CD8-positive, alpha-beta memory T cell (primary cell): ENCODE data around the gene CRYBG3. TPM values are rescaled to one million over a fixed set of nuclear protein-coding genes. Genes with fewer than 3 reads are reported as not detected.

ENCODE experiments used
- CTCF ChIA-PET: fragments of 350-600 bp; sonication (Branson Sonifier 250); formaldehyde crosslinking; loops from one replicate; lab custom pipeline; 2021; ENCODE audit warnings: antibody characterized with exemption; lab: Charles Lee
- POLR2A ChIA-PET: fragments of 350-600 bp; sonication (Branson Sonifier 250); formaldehyde crosslinking; loops from one replicate; lab custom pipeline; 2021; ENCODE audit warnings: antibody characterized with exemption; lab: Charles Lee
- DNase-seq, 5 donors: peaks; one replicate each; pipeline versions ENCODE4 v3.0.0 to v3.0.0-alpha.2; 2020 to 2022; ENCODE audit warnings: mixed read lengths in 1 of 5
- H3K27ac ChIP-seq: one replicate; pipeline ENCODE4 v1.7.0; 2013; ENCODE audit warnings: low read depth, mild to moderate bottlenecking, low read length, moderate library complexity
- H3K27me3 ChIP-seq: 2 replicates; pipeline ENCODE4 v1.7.0; 2013; ENCODE audit warnings: low read length, mild to moderate bottlenecking; ENCODE audit not compliant: insufficient read depth, poor library complexity, severe bottlenecking
- H3K36me3 ChIP-seq: 2 replicates; pipeline ENCODE4 v1.7.0; 2013; ENCODE audit warnings: mild to moderate bottlenecking, low read length, moderate library complexity; ENCODE audit not compliant: insufficient read depth
- H3K4me1 ChIP-seq: 2 replicates; pipeline ENCODE4 v1.7.0; 2013; ENCODE audit warnings: mild to moderate bottlenecking, low read length, moderate library complexity; ENCODE audit not compliant: insufficient read depth
- H3K4me3 ChIP-seq: 2 replicates; pipeline ENCODE4 v1.7.0; 2013; ENCODE audit warnings: mild to moderate bottlenecking, low read length
- H3K9me3 ChIP-seq: 2 replicates; pipeline ENCODE4 v1.7.0; 2013; ENCODE audit warnings: mild to moderate bottlenecking, low read length
- H3K27ac Mint-ChIP-seq, 8 donors: one replicate each; pipeline ENCODE4 v1.8.0; 2020 to 2021; ENCODE audit warnings: mixed read lengths in 8 of 8, mild to moderate bottlenecking in 6 of 8, inconsistent platforms in 3 of 8, moderate library complexity in 3 of 8
- H3K27me3 Mint-ChIP-seq, 2 donors: one replicate each; pipeline ENCODE4 v1.8.0; 2020 to 2021; ENCODE audit warnings: mixed read lengths in 2 of 2, mild to moderate bottlenecking in 1 of 2, moderate library complexity in 1 of 2
- H3K36me3 Mint-ChIP-seq, 3 donors: one replicate each; pipeline ENCODE4 v1.8.0; 2020 to 2021; ENCODE audit warnings: mixed read lengths in 3 of 3, inconsistent platforms in 1 of 3, mild to moderate bottlenecking in 1 of 3
- H3K4me1 Mint-ChIP-seq, 3 donors: one replicate each; pipeline ENCODE4 v1.8.0; 2020 to 2021; ENCODE audit warnings: mixed read lengths in 3 of 3, inconsistent platforms in 1 of 3, mild to moderate bottlenecking in 1 of 3
- H3K4me3 Mint-ChIP-seq, 7 donors: one replicate each; pipeline ENCODE4 v1.8.0; 2020 to 2021; ENCODE audit warnings: mixed read lengths in 7 of 7, mild to moderate bottlenecking in 6 of 7, moderate library complexity in 4 of 7, inconsistent platforms in 2 of 7
- H3K9me3 Mint-ChIP-seq, 5 donors: one replicate each; pipeline ENCODE4 v1.8.0; 2020 to 2022; ENCODE audit warnings: mixed read lengths in 5 of 5, mild to moderate bottlenecking in 3 of 5, moderate library complexity in 2 of 5, inconsistent platforms in 1 of 5
- polyA plus RNA-seq: library from polyadenylated mRNA; unstranded; fragments of 300-500 nt; fragmentation: Illumina TruSeq; gene quantifications from one replicate; pipeline ENCODE4 v1.2.3, GENCODE V29; 2021
- total RNA-seq, 2 experiments: library from RNA; stranded (reverse); gene quantifications; one replicate each; pipeline ENCODE4 v1.2.3, GENCODE V29; 2021

Gene CRYBG3
- total and polyA plus RNA-seq, 3 experiments from 2014 or later, result 1.5 to 5.5 (median 4.5) TPM

DNA sequence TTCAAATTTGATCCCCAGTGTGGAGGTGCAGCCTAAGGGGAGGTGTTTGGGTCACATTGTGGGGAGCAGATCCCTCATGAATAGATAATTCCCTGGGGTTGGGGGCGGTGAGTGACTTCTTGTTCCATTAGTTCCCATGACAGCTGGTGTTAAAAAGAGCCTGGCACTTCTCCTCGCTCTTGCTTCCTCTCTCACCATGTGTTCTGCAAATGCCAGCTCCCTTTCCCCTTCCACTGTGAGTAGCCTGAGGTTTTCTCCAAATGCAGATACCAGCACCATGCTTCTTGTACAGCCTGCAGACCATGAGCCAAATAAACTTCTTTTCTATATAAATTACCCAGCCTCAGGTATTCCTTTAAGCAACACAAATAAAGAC is 127.3 kb downstream of the CRYBG3 start:
- Mint-ChIP-seq H3K27me3 (no peaks in the 10 kb centered on the region), H3K4me1 (no peaks in the 10 kb centered on the region), H3K27ac (peak overlapping the region in 2 of 8 donors; percentile 37 to 68), H3K9me3 (no peaks in the 10 kb centered on the region), H3K4me3 (no peak overlapping the region), H3K36me3 (peaks cover 12 to 90% (median 34%) of the 10 kb centered on the region in 3 donors)
- H3K9me3 ChIP-seq, result no peaks in the 10 kb centered on the region
- no peak overlapping the region for H3K4me3 ChIP-seq
- ChIA-PET CTCF (no interaction called here), POLR2A (no interaction called here)
- H3K36me3 ChIP-seq, result peaks cover 32% of the 10 kb centered on the region
- DNase-seq, result no peak
- no peaks in the 10 kb centered on the region for H3K27me3 ChIP-seq
- H3K4me1 ChIP-seq, result no peaks in the 10 kb centered on the region
- no peak overlapping the region for H3K27ac ChIP-seq

- no peaks in the 10 kb centered on the region for H3K4me1 Mint-ChIP-seq
- peak overlapping the region in 2 of 8 donors; percentile 2 to 44 for H3K27ac Mint-ChIP-seq
- POLR2A ChIA-PET, result no interaction called here
- H3K4me3 ChIP-seq, result no peak overlapping the region
- H3K4me3 Mint-ChIP-seq, result no peak overlapping the region
- CTCF ChIA-PET, result no interaction called here
- no peaks in the 10 kb centered on the region for H3K9me3 ChIP-seq
- peaks cover 12 to 93% (median 36%) of the 10 kb centered on the region in 3 donors for H3K36me3 Mint-ChIP-seq
- no peaks in the 10 kb centered on the region for H3K9me3 Mint-ChIP-seq
- peaks cover 38% of the 10 kb centered on the region for H3K36me3 ChIP-seq
- H3K27me3 ChIP-seq, result no peaks in the 10 kb centered on the region
- no peak for DNase-seq
- no peaks in the 10 kb centered on the region for H3K27me3 Mint-ChIP-seq
- no peak overlapping the region for H3K27ac ChIP-seq
- H3K4me1 ChIP-seq, result no peaks in the 10 kb centered on the region
Measured at GRCh38 chr3:97949743-97950142, 127.9 kb downstream of the CRYBG3 start.

- peak overlapping the region in 1 of 8 donors; percentile 36 for H3K27ac Mint-ChIP-seq
- no peaks in the 10 kb centered on the region for H3K27me3 ChIP-seq
- H3K36me3 Mint-ChIP-seq, result peaks cover 12 to 93% (median 39%) of the 10 kb centered on the region in 3 donors
- POLR2A ChIA-PET, result no interaction called here
- no peaks in the 10 kb centered on the region for H3K4me1 Mint-ChIP-seq
- CTCF ChIA-PET, result interaction anchor here (1.3 to 2.0 kb wide), 3 partner anchors 8 to 18 kb away, joined by 4 to 6 read pairs (median 5); no protein-coding TSS in a partner anchor
- H3K9me3 Mint-ChIP-seq, result no peaks in the 10 kb centered on the region
- no peak for DNase-seq
- peaks cover 38% of the 10 kb centered on the region for H3K36me3 ChIP-seq
- no peaks in the 10 kb centered on the region for H3K9me3 ChIP-seq
- H3K4me3 ChIP-seq, result no peak overlapping the region
- no peak overlapping the region for H3K27ac ChIP-seq
- no peaks in the 10 kb centered on the region for H3K4me1 ChIP-seq
- no peak overlapping the region for H3K4me3 Mint-ChIP-seq
- no peaks in the 10 kb centered on the region for H3K27me3 Mint-ChIP-seq
Measured at GRCh38 chr3:97950360-97950759, 128.5 kb downstream of the CRYBG3 start.

DNA sequence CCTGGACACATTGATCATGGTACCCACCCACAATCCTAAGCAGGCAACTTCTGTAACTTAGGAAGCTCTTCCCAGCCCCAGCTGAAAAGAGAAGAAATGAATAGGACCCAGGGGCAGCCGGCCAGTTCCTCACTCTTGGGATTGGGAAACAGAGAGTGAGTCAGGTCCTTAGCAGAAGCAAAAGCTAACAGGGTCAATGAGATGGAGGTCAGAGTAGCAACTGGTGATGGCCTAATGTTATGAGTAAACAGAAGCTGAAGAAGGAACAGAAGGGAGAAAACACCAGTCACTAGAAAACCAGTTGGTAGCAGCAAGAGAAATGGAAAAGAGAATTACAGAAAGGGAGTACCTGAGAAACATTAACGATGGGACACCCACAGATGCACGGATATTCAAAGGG is 130.5 kb downstream of the CRYBG3 start:
- no peaks in the 10 kb centered on the region for H3K9me3 Mint-ChIP-seq
- POLR2A ChIA-PET, result no interaction called here
- H3K4me3 Mint-ChIP-seq, result no peak overlapping the region
- Histone ChIP-seq H3K27me3 (no peaks in the 10 kb centered on the region), H3K4me1 (no peaks in the 10 kb centered on the region), H3K4me3 (no peak overlapping the region), H3K27ac (no peak overlapping the region), H3K9me3 (no peaks in the 10 kb centered on the region), H3K36me3 (peaks cover 32% of the 10 kb centered on the region)
- H3K36me3 Mint-ChIP-seq, result peaks cover 9 to 90% (median 31%) of the 10 kb centered on the region in 3 donors
- CTCF ChIA-PET, result interaction anchor here (2.0 kb wide), 1 partner anchor 12 kb away, joined by 6 read pairs; no protein-coding TSS in a partner anchor
- no peaks in the 10 kb centered on the region for H3K4me1 Mint-ChIP-seq
- no peaks in the 10 kb centered on the region for H3K27me3 Mint-ChIP-seq
- DNase-seq, result no peak
- H3K27ac Mint-ChIP-seq, result no peak overlapping the region

- Histone ChIP-seq H3K4me3 (no peak overlapping the region), H3K9me3 (no peaks in the 10 kb centered on the region), H3K4me1 (no peaks in the 10 kb centered on the region), H3K27ac (no peak overlapping the region), H3K36me3 (peaks cover 29% of the 10 kb centered on the region), H3K27me3 (no peaks in the 10 kb centered on the region)
- H3K9me3 Mint-ChIP-seq, result no peaks in the 10 kb centered on the region
- H3K27me3 Mint-ChIP-seq, result no peaks in the 10 kb centered on the region
- H3K4me1 Mint-ChIP-seq, result no peaks in the 10 kb centered on the region
- ChIA-PET CTCF (no interaction called here), POLR2A (no interaction called here)
- H3K4me3 Mint-ChIP-seq, result no peak overlapping the region
- H3K27ac Mint-ChIP-seq, result no peak overlapping the region
- DNase-seq, result no peak
- H3K36me3 Mint-ChIP-seq, result peaks cover 9 to 91% (median 31%) of the 10 kb centered on the region in 3 donors
Measured at GRCh38 chr3:97952872-97953271, 131.1 kb downstream of the CRYBG3 start.

DNA sequence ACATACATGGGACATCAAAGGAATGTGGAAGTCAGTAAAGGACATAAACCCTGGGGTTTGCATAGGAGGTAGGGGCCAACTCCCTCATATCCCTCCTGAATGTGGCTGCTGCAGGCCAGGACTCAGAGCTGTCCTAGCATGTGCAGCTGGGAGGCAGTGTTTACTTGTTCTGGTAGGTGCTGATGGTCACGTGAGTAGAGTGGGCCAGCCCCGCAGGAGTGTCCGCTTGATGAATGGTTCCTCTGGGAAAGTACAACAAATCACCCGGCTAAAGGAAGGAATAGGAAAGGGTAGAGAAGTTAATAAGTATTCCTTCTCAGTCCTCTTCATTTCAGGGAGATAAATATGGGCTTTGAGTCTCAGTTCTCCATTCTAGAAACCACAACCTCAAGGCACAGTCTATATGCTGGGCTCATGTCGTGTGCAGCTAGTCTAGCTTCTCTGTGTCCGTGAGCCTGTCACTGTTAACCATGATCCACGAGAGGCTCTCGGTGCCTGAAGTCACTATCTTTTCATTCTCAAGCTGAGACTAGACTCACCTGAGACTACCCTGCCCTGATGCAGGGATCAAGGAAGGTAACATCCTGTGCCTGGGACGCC is 132.5 kb downstream of the CRYBG3 start:
- no peak overlapping the region for H3K4me3 Mint-ChIP-seq
- no peaks in the 10 kb centered on the region for H3K9me3 Mint-ChIP-seq
- Histone ChIP-seq H3K27me3 (no peaks in the 10 kb centered on the region), H3K9me3 (no peaks in the 10 kb centered on the region), H3K27ac (no peak overlapping the region), H3K4me1 (no peaks in the 10 kb centered on the region), H3K4me3 (no peak overlapping the region), H3K36me3 (peaks cover 29% of the 10 kb centered on the region)
- ChIA-PET CTCF (interaction anchor here (0.7 to 1.5 kb wide), 3 partner anchors 12 to 69 kb away, joined by 3 read pairs; no protein-coding TSS in a partner anchor), POLR2A (interaction anchor here (0.9 kb wide), 1 partner anchor 10 kb away, joined by 3 read pairs; no protein-coding TSS in a partner anchor)
- no peaks in the 10 kb centered on the region for H3K27me3 Mint-ChIP-seq
- no peaks in the 10 kb centered on the region for H3K4me1 Mint-ChIP-seq
- H3K36me3 Mint-ChIP-seq, result peaks cover under 1 to 89% (median 23%) of the 10 kb centered on the region in 3 donors
- H3K27ac Mint-ChIP-seq, result no peak overlapping the region
- DNase-seq, result no peak

- CTCF ChIA-PET, result no interaction called here
- Histone ChIP-seq H3K4me1 (no peaks in the 10 kb centered on the region), H3K9me3 (no peaks in the 10 kb centered on the region), H3K4me3 (no peak overlapping the region), H3K36me3 (peaks cover 30% of the 10 kb centered on the region), H3K27ac (no peak overlapping the region), H3K27me3 (no peaks in the 10 kb centered on the region)
- Mint-ChIP-seq H3K36me3 (peaks cover 0 to 88% (median 14%) of the 10 kb centered on the region in 3 donors), H3K4me3 (no peak overlapping the region), H3K27me3 (no peaks in the 10 kb centered on the region), H3K4me1 (peaks cover under 1 to 6% (median under 1%) of the 10 kb centered on the region in 3 donors), H3K27ac (no peak overlapping the region), H3K9me3 (no peaks in the 10 kb centered on the region)
- POLR2A ChIA-PET, result no interaction called here
- no peak for DNase-seq
Measured at GRCh38 chr3:97956051-97956450, 134.2 kb downstream of the CRYBG3 start.

GRCh38 chr3:97957617-97958311 is 136.0 kb downstream of the CRYBG3 start:
- Mint-ChIP-seq H3K4me1 (peaks cover 13 to 23% (median 17%) of the 10 kb centered on the region in 3 donors), H3K4me3 (no peak overlapping the region), H3K27me3 (no peaks in the 10 kb centered on the region), H3K9me3 (peaks cover 0 to 2% (median 0%) of the 10 kb centered on the region in 5 donors), H3K27ac (no peak overlapping the region), H3K36me3 (peaks cover 0 to 88% (median 21%) of the 10 kb centered on the region in 3 donors)
- Histone ChIP-seq H3K4me3 (no peak overlapping the region), H3K36me3 (peaks cover 27% of the 10 kb centered on the region), H3K4me1 (no peaks in the 10 kb centered on the region), H3K27ac (no peak overlapping the region), H3K27me3 (no peaks in the 10 kb centered on the region), H3K9me3 (no peaks in the 10 kb centered on the region)
- no peak for DNase-seq
- ChIA-PET POLR2A (no interaction called here), CTCF (no interaction called here)
